ENCODE results near the gene ACTBL2. TPM values are rescaled to one million over a fixed set of nuclear protein-coding genes. Genes with fewer than 3 reads are reported as not detected.

The ACTBL2 gene
- polyA plus RNA-seq, 2 of the 4 experiments (the other 2 are of a cell fraction): 0.06 TPM

DNA sequence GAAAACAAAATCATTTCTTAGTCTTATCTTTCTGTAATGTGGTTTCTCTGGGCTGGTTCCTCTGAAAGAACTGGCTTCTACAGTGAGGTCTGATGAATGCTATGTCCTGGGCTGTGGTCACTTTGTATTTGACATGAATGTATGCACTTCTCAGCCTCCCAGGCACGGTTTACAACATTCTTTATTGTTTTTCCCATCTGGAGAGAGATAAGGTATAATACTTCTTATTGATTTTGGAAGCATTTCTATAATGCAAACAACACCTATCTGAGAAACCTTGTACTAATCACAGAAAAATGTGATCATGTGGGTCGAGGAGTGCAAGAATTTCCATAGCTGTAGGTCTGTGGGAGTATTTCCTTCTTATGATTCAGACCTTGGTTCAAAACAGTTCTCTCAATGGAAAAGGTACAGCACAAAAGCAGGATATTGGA lies 46.9 kb downstream of the ACTBL2 start:
- no peak for FAIRE-seq
- ATAC-seq: peak; percentile 62 to 87; a peak in 4 of 6 replicates
- ChIA-PET POLR2A (no interaction called here), CTCF (interaction anchor here (0.7 to 3.4 kb wide), 4 partner anchors 60 to 1025 kb away, joined by 3 to 14 read pairs (median 4); no protein-coding TSS in a partner anchor)
- no peak overlapping the region for H3K4me3 ChIP-seq
- TF ChIP-seq CBX2 (IDR thresholded peaks at IDR 0.05; ENCODE audit: borderline replicate concordance, low read depth): no peak
- TF ChIP-seq GATA3 (IDR thresholded peaks at IDR 0.05; ENCODE audit: borderline replicate concordance): peak; percentile 94
- no peak for TF ChIP-seq RNF2 (IDR thresholded peaks at IDR 0.05; ENCODE audit: borderline replicate concordance, low read depth)
- TF ChIP-seq, protein P1, sequence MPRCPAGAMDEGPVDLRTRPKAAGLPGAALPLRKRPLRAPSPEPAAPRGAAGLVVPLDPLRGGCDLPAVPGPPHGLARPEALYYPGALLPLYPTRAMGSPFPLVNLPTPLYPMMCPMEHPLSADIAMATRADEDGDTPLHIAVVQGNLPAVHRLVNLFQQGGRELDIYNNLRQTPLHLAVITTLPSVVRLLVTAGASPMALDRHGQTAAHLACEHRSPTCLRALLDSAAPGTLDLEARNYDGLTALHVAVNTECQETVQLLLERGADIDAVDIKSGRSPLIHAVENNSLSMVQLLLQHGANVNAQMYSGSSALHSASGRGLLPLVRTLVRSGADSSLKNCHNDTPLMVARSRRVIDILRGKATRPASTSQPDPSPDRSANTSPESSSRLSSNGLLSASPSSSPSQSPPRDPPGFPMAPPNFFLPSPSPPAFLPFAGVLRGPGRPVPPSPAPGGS (IDR thresholded peaks at IDR 0.05): peak; percentile 82; the same call in 2 of the 3 replicates
- TF ChIP-seq FOSL2 (IDR thresholded peaks at IDR 0.05): no peak; the same call in none of the 2 replicates
- TF ChIP-seq FOSL2 (CRISPR knock-in tag; IDR thresholded peaks at IDR 0.05): peak; percentile 81
- TF ChIP-seq POLR2A (IDR thresholded peaks at IDR 0.05; ENCODE audit: low read length): no peak
- TF ChIP-seq JUN (IDR thresholded peaks at IDR 0.05): peak; percentile 62 to 67; a peak in 3 of 5 replicates
- TF ChIP-seq, protein P2, sequence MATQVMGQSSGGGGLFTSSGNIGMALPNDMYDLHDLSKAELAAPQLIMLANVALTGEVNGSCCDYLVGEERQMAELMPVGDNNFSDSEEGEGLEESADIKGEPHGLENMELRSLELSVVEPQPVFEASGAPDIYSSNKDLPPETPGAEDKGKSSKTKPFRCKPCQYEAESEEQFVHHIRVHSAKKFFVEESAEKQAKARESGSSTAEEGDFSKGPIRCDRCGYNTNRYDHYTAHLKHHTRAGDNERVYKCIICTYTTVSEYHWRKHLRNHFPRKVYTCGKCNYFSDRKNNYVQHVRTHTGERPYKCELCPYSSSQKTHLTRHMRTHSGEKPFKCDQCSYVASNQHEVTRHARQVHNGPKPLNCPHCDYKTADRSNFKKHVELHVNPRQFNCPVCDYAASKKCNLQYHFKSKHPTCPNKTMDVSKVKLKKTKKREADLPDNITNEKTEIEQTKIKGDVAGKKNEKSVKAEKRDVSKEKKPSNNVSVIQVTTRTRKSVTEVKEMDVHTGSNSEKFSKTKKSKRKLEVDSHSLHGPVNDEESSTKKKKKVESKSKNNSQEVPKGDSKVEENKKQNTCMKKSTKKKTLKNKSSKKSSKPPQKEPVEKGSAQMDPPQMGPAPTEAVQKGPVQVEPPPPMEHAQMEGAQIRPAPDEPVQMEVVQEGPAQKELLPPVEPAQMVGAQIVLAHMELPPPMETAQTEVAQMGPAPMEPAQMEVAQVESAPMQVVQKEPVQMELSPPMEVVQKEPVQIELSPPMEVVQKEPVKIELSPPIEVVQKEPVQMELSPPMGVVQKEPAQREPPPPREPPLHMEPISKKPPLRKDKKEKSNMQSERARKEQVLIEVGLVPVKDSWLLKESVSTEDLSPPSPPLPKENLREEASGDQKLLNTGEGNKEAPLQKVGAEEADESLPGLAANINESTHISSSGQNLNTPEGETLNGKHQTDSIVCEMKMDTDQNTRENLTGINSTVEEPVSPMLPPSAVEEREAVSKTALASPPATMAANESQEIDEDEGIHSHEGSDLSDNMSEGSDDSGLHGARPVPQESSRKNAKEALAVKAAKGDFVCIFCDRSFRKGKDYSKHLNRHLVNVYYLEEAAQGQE (IDR thresholded peaks at IDR 0.05): no peak
- TF ChIP-seq, protein P3, sequence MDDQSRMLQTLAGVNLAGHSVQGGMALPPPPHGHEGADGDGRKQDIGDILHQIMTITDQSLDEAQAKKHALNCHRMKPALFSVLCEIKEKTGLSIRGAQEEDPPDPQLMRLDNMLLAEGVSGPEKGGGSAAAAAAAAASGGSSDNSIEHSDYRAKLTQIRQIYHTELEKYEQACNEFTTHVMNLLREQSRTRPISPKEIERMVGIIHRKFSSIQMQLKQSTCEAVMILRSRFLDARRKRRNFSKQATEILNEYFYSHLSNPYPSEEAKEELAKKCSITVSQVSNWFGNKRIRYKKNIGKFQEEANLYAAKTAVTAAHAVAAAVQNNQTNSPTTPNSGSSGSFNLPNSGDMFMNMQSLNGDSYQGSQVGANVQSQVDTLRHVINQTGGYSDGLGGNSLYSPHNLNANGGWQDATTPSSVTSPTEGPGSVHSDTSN (IDR thresholded peaks at IDR 0.05): 0 out of 2 replicates have a peak, but pooled peaks have one; percentile 28
- TF ChIP-seq CEBPB (IDR thresholded peaks at IDR 0.05): peak in 1 of 2 experiments; percentile 54; a peak in 1 of 4 replicates
- no peak for TF ChIP-seq HDAC2 (IDR thresholded peaks at IDR 0.05)
- TF ChIP-seq TFCP2L1 (CRISPR knock-in tag; IDR thresholded peaks at IDR 0.05): no peak
- TF ChIP-seq ESRRA (IDR thresholded peaks at IDR 0.05; ENCODE audit: borderline replicate concordance, low read length): no peak
- TF ChIP-seq EHF (CRISPR knock-in tag; IDR thresholded peaks at IDR 0.05): no peak
- TF ChIP-seq JUNB (IDR thresholded peaks at IDR 0.05): peak; percentile 86
- TF ChIP-seq, protein P4, sequence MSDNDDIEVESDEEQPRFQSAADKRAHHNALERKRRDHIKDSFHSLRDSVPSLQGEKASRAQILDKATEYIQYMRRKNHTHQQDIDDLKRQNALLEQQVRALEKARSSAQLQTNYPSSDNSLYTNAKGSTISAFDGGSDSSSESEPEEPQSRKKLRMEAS (IDR thresholded peaks at IDR 0.05): peak; percentile 63; the same call in 1 of the 2 replicates
- peak in 1 of 2 experiments; percentile 29; a peak in 1 of 5 replicates for TF ChIP-seq RAD21 (conservative IDR thresholded peaks at IDR 0.05 in 1 of 2, IDR thresholded peaks at IDR 0.05 in 1 of 2)
- TF ChIP-seq EP300 (IDR thresholded peaks at IDR 0.05): peak; percentile 67 to 76; a peak in 3 of 5 replicates
- TF ChIP-seq MAZ (IDR thresholded peaks at IDR 0.05; ENCODE audit: borderline replicate concordance, low read depth, low read length): no peak
- TF ChIP-seq CHD2 (IDR thresholded peaks at IDR 0.05; ENCODE audit: low read length, partially characterized antibody): no peak
- TF ChIP-seq ZC3H11A (IDR thresholded peaks at IDR 0.05): no peak
- no peak for TF ChIP-seq RARB (CRISPR knock-in tag; IDR thresholded peaks at IDR 0.05)
- no peak for TF ChIP-seq POLR2AphosphoS2 (conservative IDR thresholded peaks at IDR 0.05; ENCODE audit: low read length)
- TF ChIP-seq RCOR1 (IDR thresholded peaks at IDR 0.05; ENCODE audit: low read depth, low read length): no peak
- H3K4me1 ChIP-seq: peaks cover 21% of the 10 kb centered on the region; the same call in 2 of the 3 replicates
- no peaks in the 10 kb centered on the region for H3K9me3 ChIP-seq
- peak; percentile 30 to 71 for DNase-seq (ENCODE audit: low read depth in 1 of 2, low spot score in 1 of 2)
- WGBS (ENCODE audit: missing lambda C conversion rate): 0% methylated on average over 2 of the region's 2 CpGs
- peak overlapping the region; percentile 68 to 72 for H3K27ac ChIP-seq
- H3K4me2 ChIP-seq: peak overlapping the region; percentile 46

All from A549 (cell line).